Epithelial cell of esophagus (primary cell): ENCODE data around the gene SH3GLB2.

ENCODE experiments used
- DNase-seq: peaks from one replicate; pipeline ENCODE4 v3.0.0; 2010; ENCODE audit warnings: low read depth
- H3K4me3 ChIP-seq: 2 replicates; pipeline ENCODE4 v1.5.1; 2011; ENCODE audit warnings: mild to moderate bottlenecking, low read length, control low read depth
- TF ChIP-seq, protein P1 (sequence below): IDR thresholded peaks from 2 replicates; pipeline ENCODE4 v1.5.1; 2011; ENCODE audit warnings: low read depth, mild to moderate bottlenecking, low read length, control low read depth, inconsistent platforms; ENCODE audit not compliant: insufficient read depth; ENCODE audit errors: missing control alignments

The SH3GLB2 gene

DNA sequence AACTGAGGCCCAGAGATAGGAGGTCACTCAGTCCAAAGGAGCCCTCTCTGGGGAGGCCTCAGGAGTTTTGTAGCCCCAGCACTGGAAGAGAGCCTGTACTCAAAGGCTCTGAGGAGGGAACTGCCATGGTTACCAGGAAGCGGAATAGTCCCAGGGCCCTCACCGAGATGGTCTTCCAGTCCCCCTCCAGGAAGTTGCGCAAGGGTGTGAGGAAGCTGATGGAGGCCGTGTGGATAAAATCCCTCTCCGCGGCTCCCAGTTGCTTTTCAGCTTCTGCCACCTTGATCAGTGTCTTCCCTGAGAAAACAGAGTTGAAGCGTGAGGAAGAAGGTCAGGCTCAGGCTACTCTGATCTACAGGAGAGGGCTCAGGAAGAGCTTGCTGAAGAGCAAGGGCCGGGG is 13.5 kb downstream of the SH3GLB2 start:
- no peak overlapping the region for H3K4me3 ChIP-seq
- DNase-seq, result no peak
- TF ChIP-seq, protein P1, sequence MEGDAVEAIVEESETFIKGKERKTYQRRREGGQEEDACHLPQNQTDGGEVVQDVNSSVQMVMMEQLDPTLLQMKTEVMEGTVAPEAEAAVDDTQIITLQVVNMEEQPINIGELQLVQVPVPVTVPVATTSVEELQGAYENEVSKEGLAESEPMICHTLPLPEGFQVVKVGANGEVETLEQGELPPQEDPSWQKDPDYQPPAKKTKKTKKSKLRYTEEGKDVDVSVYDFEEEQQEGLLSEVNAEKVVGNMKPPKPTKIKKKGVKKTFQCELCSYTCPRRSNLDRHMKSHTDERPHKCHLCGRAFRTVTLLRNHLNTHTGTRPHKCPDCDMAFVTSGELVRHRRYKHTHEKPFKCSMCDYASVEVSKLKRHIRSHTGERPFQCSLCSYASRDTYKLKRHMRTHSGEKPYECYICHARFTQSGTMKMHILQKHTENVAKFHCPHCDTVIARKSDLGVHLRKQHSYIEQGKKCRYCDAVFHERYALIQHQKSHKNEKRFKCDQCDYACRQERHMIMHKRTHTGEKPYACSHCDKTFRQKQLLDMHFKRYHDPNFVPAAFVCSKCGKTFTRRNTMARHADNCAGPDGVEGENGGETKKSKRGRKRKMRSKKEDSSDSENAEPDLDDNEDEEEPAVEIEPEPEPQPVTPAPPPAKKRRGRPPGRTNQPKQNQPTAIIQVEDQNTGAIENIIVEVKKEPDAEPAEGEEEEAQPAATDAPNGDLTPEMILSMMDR, result no peak

DNA sequence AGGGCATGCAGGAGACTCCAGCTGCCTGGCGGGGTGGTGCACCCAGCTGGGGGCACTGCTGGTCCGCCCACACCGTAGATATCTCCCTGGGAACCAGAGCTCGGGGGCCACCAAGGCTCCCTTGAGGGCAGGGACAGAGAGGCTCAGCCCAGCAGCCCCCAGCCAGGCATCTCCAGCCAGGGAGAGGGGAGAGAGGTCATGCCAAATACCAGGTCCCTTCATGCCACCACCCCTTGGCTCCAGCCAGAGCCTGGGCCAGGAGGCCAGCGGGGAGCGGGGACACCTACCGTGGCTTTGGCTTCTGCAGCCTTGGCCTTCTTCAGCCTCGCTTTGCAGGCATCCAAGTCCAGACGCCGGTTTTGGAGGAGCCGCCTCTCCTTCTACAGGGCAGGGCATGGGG is 14.0 kb downstream of the SH3GLB2 start:
- TF ChIP-seq, protein P1, result no peak
- H3K4me3 ChIP-seq, result no peak overlapping the region
- no peak for DNase-seq

DNA sequence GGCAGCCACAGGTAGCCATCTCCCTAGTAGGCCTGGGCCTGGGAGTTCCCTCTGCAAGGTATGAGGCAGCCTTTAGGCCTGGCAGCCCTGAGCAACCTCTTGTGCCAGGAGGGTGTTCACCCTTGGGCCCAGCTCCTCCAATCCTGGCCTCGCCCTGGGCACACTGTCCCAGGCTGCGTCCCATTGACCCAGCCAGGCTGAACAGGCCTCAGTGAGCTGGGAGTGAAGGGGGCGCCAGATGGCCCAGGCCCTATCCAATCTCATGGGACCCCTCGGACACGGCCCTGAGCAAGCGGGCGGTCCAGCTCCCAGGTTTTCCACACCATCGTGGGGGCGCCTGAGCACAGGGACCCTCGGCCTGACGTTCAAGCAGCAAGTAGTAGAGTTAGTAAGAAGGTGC is 14.5 kb downstream of the SH3GLB2 start:
- DNase-seq, result no peak
- no peak overlapping the region for H3K4me3 ChIP-seq
- TF ChIP-seq, protein P1, result no peak

DNA sequence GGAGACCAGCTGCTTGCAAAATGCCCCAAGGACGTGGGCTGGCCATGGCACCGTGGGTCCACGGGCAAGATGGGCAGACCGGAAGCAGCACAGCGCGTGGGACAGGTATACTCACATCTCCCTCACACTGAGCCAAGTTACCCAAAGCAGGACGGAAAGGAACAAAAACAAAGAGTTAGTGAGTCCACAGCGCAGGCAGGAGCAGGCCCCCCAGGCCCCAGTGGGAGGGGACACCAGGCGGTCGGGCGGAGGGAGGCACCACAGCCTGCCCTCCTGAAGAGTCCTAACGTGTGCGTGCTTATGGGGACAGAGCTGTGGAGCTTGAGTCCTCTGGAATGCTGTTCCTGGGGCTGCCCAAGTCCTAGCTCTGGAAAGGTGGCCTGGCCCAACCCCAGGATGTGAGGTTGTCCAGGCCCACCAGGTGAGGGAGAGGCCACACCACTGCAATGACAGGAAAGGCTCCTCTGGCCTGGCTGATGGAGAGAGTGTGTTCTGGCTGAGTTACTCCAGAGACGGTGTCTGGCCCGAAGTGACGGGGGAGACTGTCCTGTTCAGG is 15.2 kb downstream of the SH3GLB2 start:
- no peak for DNase-seq
- no peak overlapping the region for H3K4me3 ChIP-seq
- TF ChIP-seq, protein P1, result no peak

DNA sequence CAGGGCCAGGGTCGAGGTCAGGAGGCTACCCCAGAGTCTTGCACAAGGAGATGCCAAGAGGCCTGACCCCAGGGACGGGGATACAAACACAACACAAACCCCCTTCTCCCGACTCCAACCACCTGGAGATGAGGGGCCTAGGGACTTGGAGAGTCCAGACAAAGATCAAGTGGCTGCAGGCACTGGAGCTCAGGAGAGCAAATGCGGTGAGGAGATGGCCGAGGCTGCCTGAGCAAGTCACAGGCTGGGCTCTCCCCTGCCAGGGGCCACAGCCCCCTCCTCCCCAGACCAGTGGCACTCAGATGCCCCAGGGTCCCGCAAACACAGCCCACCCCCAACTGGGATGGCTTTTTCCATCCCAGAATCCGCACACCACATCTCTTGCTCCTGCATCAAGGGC is 15.8 kb downstream of the SH3GLB2 start:
- no peak for DNase-seq
- TF ChIP-seq, protein P1, result no peak
- no peak overlapping the region for H3K4me3 ChIP-seq

DNA sequence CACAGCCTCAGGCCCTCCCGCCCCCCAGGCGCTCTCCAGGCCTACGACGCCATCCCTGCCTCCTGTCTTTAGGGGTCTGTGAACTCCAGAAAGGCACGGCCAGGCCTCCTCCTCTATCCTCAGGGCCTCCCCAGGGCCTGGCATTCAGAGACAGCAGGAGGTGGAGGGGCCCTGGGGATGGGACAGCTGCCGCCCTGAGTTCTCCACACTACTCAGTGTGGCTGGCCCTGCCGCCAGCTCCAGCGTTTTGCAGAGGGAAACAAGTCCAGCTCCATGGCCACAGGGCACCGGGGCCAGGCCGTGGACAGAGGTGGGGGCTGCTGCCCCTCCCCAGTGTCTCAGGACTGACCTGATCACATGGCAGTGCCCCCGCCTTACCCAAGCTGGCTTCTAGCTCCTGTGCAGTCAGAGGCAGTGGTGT is 16.4 kb downstream of the SH3GLB2 start:
- no peak for DNase-seq
- H3K4me3 ChIP-seq, result no peak overlapping the region
- TF ChIP-seq, protein P1, result no peak

DNA sequence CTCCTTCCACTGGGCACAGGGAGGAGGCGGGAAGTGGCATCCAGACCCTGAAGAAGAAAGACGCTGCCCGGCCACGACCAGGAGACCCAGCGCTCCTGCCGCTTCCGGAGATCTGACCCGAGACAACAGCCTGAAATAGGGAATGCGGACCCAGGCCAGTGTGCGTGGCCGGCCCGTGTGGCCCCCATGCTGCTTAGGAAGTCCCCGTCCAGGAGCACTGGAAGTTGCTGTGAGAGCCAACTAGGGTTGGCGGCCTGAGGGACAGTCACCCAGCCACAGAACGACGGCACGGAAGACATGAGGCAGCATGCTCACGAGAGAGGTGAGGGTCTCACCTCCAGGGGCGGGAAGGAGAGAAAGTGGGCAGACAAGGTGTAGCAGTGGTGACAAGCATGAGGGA is 17.0 kb downstream of the SH3GLB2 start:
- DNase-seq, result no peak
- H3K4me3 ChIP-seq, result no peak overlapping the region
- TF ChIP-seq, protein P1, result no peak
